Stimulated activated CD4-positive, alpha-beta T cell treated with anti-CD3 and anti-CD28 coated beads, Interleukin-2, amount 100 ng/mL, for 24 hours (primary cell): Measurements from ENCODE around the gene ARMC8.

Experiments used
- DNase-seq, 2 donors: peaks; one replicate each; pipeline ENCODE4 v3.0.0-alpha.2; 2020

Gene ARMC8

GRCh38 chr3:138254216-138254615 lies 67.1 kb downstream of the ARMC8 start:
- DNase-seq: no peak

DNA sequence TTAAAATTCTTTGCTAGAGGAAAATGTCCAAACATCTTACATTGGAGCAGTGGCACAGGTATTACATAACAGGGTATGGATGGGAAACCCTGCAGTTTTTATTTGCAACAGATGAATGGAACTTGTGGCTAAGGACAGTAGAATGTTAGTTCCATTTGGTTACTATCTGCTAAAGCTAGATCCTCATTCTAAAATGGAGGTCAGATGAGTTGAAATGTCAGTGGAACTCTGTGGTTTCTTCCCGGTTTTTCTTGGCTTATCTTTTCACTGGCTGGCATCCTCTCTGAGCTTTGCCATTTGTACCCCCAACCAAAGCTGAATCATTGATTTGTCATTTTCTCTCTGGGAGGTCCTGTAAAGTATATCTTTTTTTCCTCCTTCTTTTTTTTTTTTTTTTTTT lies 68.9 kb downstream of the ARMC8 start:
- DNase-seq: no peak

- no peak for DNase-seq
These were observed 70.9 kb downstream of the ARMC8 start for GRCh38 chr3:138257986-138258385.

DNA sequence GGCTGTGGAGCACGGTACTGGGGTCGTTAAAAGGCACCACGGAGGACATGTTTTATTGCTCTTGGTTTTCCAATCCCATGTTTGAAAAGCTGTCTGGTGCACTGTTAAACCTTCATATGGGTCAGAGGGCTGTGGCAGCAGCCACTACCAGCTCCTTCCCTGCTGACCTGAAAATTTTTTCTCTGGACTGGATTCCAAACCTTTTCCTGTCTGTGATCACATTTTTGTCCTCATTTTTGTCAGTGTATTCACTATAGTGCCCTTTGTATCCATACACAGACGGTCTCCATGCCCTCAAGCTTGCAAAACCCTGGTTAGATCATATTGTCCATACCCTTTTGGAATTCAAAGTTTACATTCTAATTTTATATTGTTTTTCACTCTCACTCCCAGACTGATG lies 72.0 kb downstream of the ARMC8 start:
- no peak for DNase-seq

GRCh38 chr3:138260611-138261010 lies 73.5 kb downstream of the ARMC8 start:
- DNase-seq: no peak

- DNase-seq: no peak
These were observed 76.0 kb downstream of the ARMC8 start for GRCh38 chr3:138263104-138263503.

GRCh38 chr3:138265745-138266144 lies 78.6 kb downstream of the ARMC8 start:
- no peak for DNase-seq

GRCh38 chr3:138267083-138267482 lies 80.0 kb downstream of the ARMC8 start:
- DNase-seq: no peak

GRCh38 chr3:138270245-138270644 lies 83.1 kb downstream of the ARMC8 start:
- DNase-seq: no peak

- no peak for DNase-seq
These were observed 84.2 kb downstream of the ARMC8 start for GRCh38 chr3:138271189-138271794.

GRCh38 chr3:138281561-138281960 lies 94.5 kb downstream of the ARMC8 start:
- DNase-seq: no peak

- DNase-seq: no peak
These were observed 95.7 kb downstream of the ARMC8 start for GRCh38 chr3:138282836-138283235.

DNA sequence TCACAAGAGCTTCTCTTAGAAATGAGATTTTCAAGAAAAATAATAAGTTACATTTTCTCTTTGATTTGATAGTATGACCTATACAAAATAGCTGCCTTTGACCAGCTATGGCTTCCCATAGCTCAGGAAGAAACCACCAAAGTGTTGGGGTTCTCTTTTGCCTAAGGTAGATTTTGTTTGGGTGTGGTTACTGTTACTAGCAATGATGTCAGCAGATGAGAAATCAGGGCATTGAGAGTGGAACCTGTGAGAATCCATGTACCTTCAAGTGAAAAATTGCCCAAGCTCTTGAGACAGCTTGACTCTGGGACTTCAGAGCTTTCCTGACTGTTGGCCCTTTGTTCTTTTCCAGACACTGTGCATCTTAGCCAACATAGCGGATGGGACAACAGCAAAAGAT lies 97.0 kb downstream of the ARMC8 start:
- no peak for DNase-seq

DNA sequence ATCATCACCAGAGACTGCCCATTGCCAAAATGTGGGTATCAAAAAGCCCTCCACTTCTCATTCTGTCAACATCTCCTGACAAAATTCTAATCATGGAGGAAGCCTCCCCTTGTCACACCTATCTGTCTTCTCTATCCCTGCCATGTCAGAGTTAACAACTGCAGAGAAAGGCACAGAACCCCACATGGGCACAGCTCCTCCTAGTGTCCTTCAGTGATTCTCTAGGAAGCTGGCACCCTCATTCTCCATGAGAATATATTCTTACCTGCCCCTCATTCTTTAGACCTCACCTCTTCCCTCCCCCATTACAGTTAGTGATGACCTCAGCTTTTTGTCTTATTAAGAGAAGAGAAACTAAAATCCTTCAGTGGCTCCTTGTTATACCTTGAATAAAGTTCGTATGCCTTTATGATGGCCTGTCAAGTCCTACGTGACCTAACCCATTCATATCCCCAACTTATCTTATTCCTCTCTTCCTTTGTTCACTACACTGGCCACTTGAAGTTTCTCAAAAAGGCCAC lies 97.9 kb downstream of the ARMC8 start:
- DNase-seq: no peak

DNA sequence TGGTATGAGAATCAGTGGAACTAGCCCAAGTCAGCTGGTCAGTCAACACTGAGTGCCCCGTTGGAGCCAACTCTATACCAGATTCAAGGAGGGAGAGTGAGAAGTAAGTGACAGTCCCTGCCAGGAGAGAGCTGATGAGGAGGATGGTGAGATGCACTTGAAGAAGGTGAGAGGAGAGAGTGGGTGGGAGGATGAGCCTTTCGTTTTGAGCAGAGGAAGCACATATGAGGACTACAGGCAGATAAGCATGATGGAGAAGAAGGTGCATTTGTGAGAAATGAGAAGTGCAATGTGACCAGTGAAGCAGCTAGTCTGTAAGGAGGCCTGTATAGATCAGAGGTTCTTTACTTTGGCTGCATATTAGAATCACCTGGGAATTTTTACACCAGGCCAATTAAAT lies 102.2 kb downstream of the ARMC8 start:
- DNase-seq: no peak

- DNase-seq: no peak
These were observed 102.6 kb downstream of the ARMC8 start for GRCh38 chr3:138289701-138290100.

GRCh38 chr3:138296639-138297038 lies 109.5 kb downstream of the ARMC8 start:
- DNase-seq: peak in 1 of 2 donors; percentile 31

DNA sequence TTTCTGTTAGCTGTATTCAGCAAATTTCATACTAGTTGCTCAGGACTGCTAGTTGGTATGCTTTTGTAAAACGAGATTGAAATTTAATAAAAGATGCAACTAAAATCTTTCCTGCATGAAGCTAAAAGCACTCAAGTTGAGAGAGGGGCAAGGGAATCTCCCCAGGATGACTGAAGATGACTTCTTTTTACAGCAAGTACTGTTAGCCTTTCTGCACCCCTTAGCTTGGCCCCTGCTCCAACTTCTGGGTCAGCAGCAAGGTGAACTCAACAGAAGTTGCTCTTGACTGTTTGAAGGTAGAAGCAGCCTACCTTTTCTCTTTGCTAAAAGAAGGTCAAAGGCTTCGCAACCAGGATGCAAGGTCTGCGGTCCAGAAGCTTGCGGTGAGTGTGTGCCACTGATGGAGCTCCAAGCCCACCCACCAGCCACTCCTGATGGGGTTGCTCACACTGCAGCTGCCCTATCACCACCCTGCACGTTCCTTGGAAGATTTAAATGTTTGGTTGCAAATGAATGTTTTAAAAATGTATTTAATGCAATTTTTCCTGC lies 110.0 kb downstream of the ARMC8 start:
- DNase-seq: peak in 1 of 2 donors; percentile 10

DNA sequence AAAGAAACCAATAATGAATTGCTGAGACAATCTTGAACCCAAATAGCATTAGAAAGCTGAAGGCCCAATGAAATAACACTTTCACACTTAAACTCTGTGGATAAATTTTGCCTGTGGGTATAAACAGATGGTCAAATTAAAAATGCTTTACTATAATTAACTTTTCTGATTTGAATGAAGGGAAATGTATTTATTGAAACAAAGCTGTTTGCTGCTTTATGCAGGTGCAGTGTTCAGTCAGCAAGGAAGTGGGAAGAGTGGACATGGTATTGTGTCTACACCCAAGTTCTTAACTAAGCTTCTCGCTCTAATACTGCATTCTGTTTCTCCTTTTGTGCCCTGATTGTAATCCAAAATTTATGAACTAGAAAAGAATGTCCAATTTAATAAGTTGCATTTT lies 110.8 kb downstream of the ARMC8 start:
- DNase-seq: no peak

GRCh38 chr3:138300647-138301046 lies 113.5 kb downstream of the ARMC8 start:
- no peak for DNase-seq

GRCh38 chr3:138303474-138303873 lies 116.4 kb downstream of the ARMC8 start:
- DNase-seq: no peak

- no peak for DNase-seq
These were observed 120.8 kb downstream of the ARMC8 start for GRCh38 chr3:138307899-138308298.

- no peak for DNase-seq
These were observed 121.7 kb downstream of the ARMC8 start for GRCh38 chr3:138308783-138309182.

GRCh38 chr3:138310494-138310893 lies 123.4 kb downstream of the ARMC8 start:
- DNase-seq: no peak

- no peak for DNase-seq
These were observed 127.7 kb downstream of the ARMC8 start for GRCh38 chr3:138314751-138315150.
